RWPE2 (cell line): Measurements from ENCODE around the gene PDE4D.
A peak's percentile ranks its signal among the peaks of the same experiment; 100 is the strongest.

Source experiments
- ATAC-seq: fragments of 200-7000 bp; cut with Tn5 transposase; 3 replicates; pipeline ENCODE4 v1.9.1; 2021; ENCODE audit warnings: low read depth
- DNase-seq: peaks from one replicate; pipeline ENCODE4 v3.0.0-alpha.2; 2020; ENCODE audit warnings: low spot score
- H3K27ac ChIP-seq: fragments of 450-650 bp; 2 replicates; pipeline ENCODE4 v1.5.1; 2017; ENCODE audit warnings: mild to moderate bottlenecking; ENCODE audit not compliant: poor library complexity, severe bottlenecking
- H3K27me3 ChIP-seq: fragments of 250-450 bp; sonication (Bioruptor Pico); 2 replicates; pipeline ENCODE4 v1.5.1; 2021; ENCODE audit warnings: mild to moderate bottlenecking, moderate library complexity; ENCODE audit not compliant: insufficient read depth, poor library complexity, severe bottlenecking
- H3K36me3 ChIP-seq: fragments of 250-450 bp; sonication (Bioruptor Pico); 2 replicates; pipeline ENCODE4 v1.5.1; 2020; ENCODE audit warnings: low read depth, mild to moderate bottlenecking, moderate library complexity
- H3K4me1 ChIP-seq: fragments of 250-450 bp; sonication (Bioruptor Pico); 2 replicates; pipeline ENCODE4 v1.5.1; 2021; ENCODE audit warnings: mild to moderate bottlenecking, moderate library complexity; ENCODE audit not compliant: insufficient read depth, poor library complexity, severe bottlenecking
- H3K4me3 ChIP-seq: fragments of 250-450 bp; sonication (Bioruptor Pico); 2 replicates; pipeline ENCODE4 v1.5.1; 2021; ENCODE audit warnings: mild to moderate bottlenecking, moderate library complexity; ENCODE audit not compliant: severe bottlenecking
- H3K9me3 ChIP-seq: fragments of 250-450 bp; sonication (Bioruptor Pico); 2 replicates; pipeline ENCODE4 v1.5.1; 2021; ENCODE audit warnings: mild to moderate bottlenecking, moderate library complexity; ENCODE audit not compliant: severe bottlenecking
- CTCF ChIP-seq: fragments of 450-650 bp; IDR thresholded peaks from one replicate; pipeline ENCODE4 v1.5.1; 2017; ENCODE audit warnings: mild to moderate bottlenecking, moderate library complexity; ENCODE audit not compliant: poor library complexity, severe bottlenecking

The PDE4D gene

GRCh38 chr5:59049095-59049494 lies 844.4 kb downstream of the PDE4D start:
- Histone ChIP-seq H3K27me3 (no peaks in the 10 kb centered on the region), H3K9me3 (no peaks in the 10 kb centered on the region), H3K27ac (no peak overlapping the region), H3K4me1 (no peaks in the 10 kb centered on the region), H3K36me3 (no peaks in the 10 kb centered on the region), H3K4me3 (no peak overlapping the region)
- no peak for DNase-seq
- ATAC-seq = no peak
- no peak for TF ChIP-seq CTCF

- peak; percentile 59 for ATAC-seq
- H3K4me1 ChIP-seq = peaks cover 20% of the 10 kb centered on the region
Observed at GRCh38 chr5:59042201-59043055, 851.1 kb downstream of the PDE4D start.

GRCh38 chr5:59041355-59041754 lies 852.2 kb downstream of the PDE4D start:
- Histone ChIP-seq H3K4me3 (no peak overlapping the region), H3K27me3 (no peaks in the 10 kb centered on the region), H3K36me3 (no peaks in the 10 kb centered on the region), H3K4me1 (peaks cover 30% of the 10 kb centered on the region), H3K27ac (peak overlapping the region; percentile 82), H3K9me3 (no peaks in the 10 kb centered on the region)
- no peak for ATAC-seq
- no peak for DNase-seq
- no peak for TF ChIP-seq CTCF

More at GRCh38 chr5:59042201-59043055, 851.1 kb downstream of the PDE4D start:
- no peaks in the 10 kb centered on the region for H3K27me3 ChIP-seq
- H3K9me3 ChIP-seq = no peaks in the 10 kb centered on the region
- H3K4me3 ChIP-seq = no peak overlapping the region
- H3K36me3 ChIP-seq = no peaks in the 10 kb centered on the region
- peak overlapping the region; percentile 82 for H3K27ac ChIP-seq
- no peak for DNase-seq
- no peak for TF ChIP-seq CTCF

GRCh38 chr5:59040804-59041201 lies 852.7 kb downstream of the PDE4D start:
- Histone ChIP-seq H3K4me3 (no peak overlapping the region), H3K9me3 (no peaks in the 10 kb centered on the region), H3K27ac (no peak overlapping the region), H3K4me1 (peaks cover 34% of the 10 kb centered on the region), H3K36me3 (no peaks in the 10 kb centered on the region), H3K27me3 (no peaks in the 10 kb centered on the region)
- no peak for ATAC-seq
- no peak for TF ChIP-seq CTCF
- no peak for DNase-seq
